GM21825 (cell line): ENCODE results near the gene C1QL1.

Source experiments
- ATAC-seq: cut with Tn5 transposase; IDR thresholded peaks from one replicate; pipeline ENCODE4 v1.9.1; 2021; ENCODE audit warnings: mild to moderate bottlenecking, moderate library complexity; ENCODE audit not compliant: unreplicated experiment

Gene C1QL1

GRCh38 chr17:44968225-44969143 lies at the start of gene C1QL1:
Gene C1QL1 (minus strand): TSS chr17:44968303. CDS start chr17:44968048, 255 bp downstream.
- ATAC-seq: peak; percentile 82

- no peak for ATAC-seq
These were observed 48.7 kb upstream of the C1QL1 start for GRCh38 chr17:45016823-45017222.

- ATAC-seq: no peak
These were observed 48.1 kb upstream of the C1QL1 start for GRCh38 chr17:45016237-45016636.

GRCh38 chr17:45013021-45013997 lies 45.2 kb upstream of the C1QL1 start:
- no peak for ATAC-seq

GRCh38 chr17:45011767-45012166 lies 43.7 kb upstream of the C1QL1 start:
- no peak for ATAC-seq

GRCh38 chr17:45009676-45010467 lies 41.8 kb upstream of the C1QL1 start:
- no peak for ATAC-seq

- ATAC-seq: no peak
These were observed 40.1 kb upstream of the C1QL1 start for GRCh38 chr17:45008216-45008615.

GRCh38 chr17:45006927-45007461 lies 38.9 kb upstream of the C1QL1 start:
- no peak for ATAC-seq

GRCh38 chr17:45005700-45006099 lies 37.6 kb upstream of the C1QL1 start:
- ATAC-seq: no peak

GRCh38 chr17:45004388-45004787 lies 36.3 kb upstream of the C1QL1 start:
- no peak for ATAC-seq

- ATAC-seq: no peak
These were observed 35.8 kb upstream of the C1QL1 start for GRCh38 chr17:45003877-45004276.

GRCh38 chr17:45001310-45001709 lies 33.2 kb upstream of the C1QL1 start:
- no peak for ATAC-seq

- no peak for ATAC-seq
These were observed 31.3 kb upstream of the C1QL1 start for GRCh38 chr17:44999433-44999832.

- no peak for ATAC-seq
These were observed 30.5 kb upstream of the C1QL1 start for GRCh38 chr17:44998646-44999045.

- ATAC-seq: no peak
These were observed 29.8 kb upstream of the C1QL1 start for GRCh38 chr17:44997733-44998520.

GRCh38 chr17:44996304-44996703 lies 28.2 kb upstream of the C1QL1 start:
- no peak for ATAC-seq

GRCh38 chr17:44995436-44996001 lies 27.4 kb upstream of the C1QL1 start:
- ATAC-seq: no peak

GRCh38 chr17:44992242-44992939 lies 24.3 kb upstream of the C1QL1 start:
- ATAC-seq: no peak

- no peak for ATAC-seq
These were observed 22.9 kb upstream of the C1QL1 start for GRCh38 chr17:44990994-44991393.
